Upper lobe of left lung (tissue), 6 donors: Measurements from ENCODE around the gene TRAF5. TPM values are rescaled to one million over a fixed set of nuclear protein-coding genes. Genes with fewer than 3 reads are reported as not detected.

Experiments used
- ATAC-seq, 2 donors: fragments of 200-7000 bp; cut with Tn5 transposase; one replicate each; pipeline ENCODE4 v1.9.1; 2022; ENCODE audit warnings: mild to moderate bottlenecking in 2 of 2, moderate library complexity in 2 of 2; ENCODE audit not compliant: low FRiP score in 2 of 2
- DNase-seq, 2 donors: peaks; one replicate each; pipeline ENCODE4 v3.0.0-alpha.2; 2019 to 2020
- H3K27ac ChIP-seq, 4 donors: fragments of 200-600 bp; sonication (generic); one replicate each; pipeline ENCODE4 v1.5.1; 2016 to 2019
- H3K27me3 ChIP-seq, 4 donors: fragments of 200-600 bp; sonication (generic); one replicate each; pipeline ENCODE4 v1.5.1; 2017 to 2019
- H3K36me3 ChIP-seq, 4 donors: fragments of 200-600 bp; sonication (generic); one replicate each; pipeline ENCODE4 v1.5.1; 2016 to 2019
- H3K4me1 ChIP-seq, 4 donors: fragments of 200-600 bp; sonication (generic); one replicate each; pipeline ENCODE4 v1.5.1; 2018 to 2019
- H3K4me3 ChIP-seq, 4 donors: fragments of 200-600 bp; sonication (generic); one replicate each; pipeline ENCODE4 v1.5.1; 2017 to 2019; ENCODE audit warnings: mild to moderate bottlenecking in 2 of 4, moderate library complexity in 1 of 4
- H3K9me3 ChIP-seq, 4 donors: fragments of 200-600 bp; sonication (generic); one replicate each; pipeline ENCODE4 v1.5.1; 2018 to 2019
- EP300 ChIP-seq, 4 donors: sonication (generic); formaldehyde crosslinking; IDR thresholded peaks; one replicate each; pipeline ENCODE4 v1.5.1; 2017; ENCODE audit warnings: antibody characterized with exemption in 4 of 4, control low read depth in 2 of 4
- POLR2A ChIP-seq, 4 donors: fragments of 450-650 bp; IDR thresholded peaks; one replicate each; pipeline ENCODE4 v1.5.1; 2016 to 2017; ENCODE audit warnings: antibody characterized with exemption in 4 of 4, mild to moderate bottlenecking in 2 of 4
- POLR2AphosphoS5 ChIP-seq, 2 donors: sonication (generic); formaldehyde crosslinking; IDR thresholded peaks; one replicate each; pipeline ENCODE4 v1.5.1; 2017; ENCODE audit warnings: antibody characterized with exemption in 2 of 2
- WGBS, 2 donors: methylation state at CpG; one replicate each; pipeline ENCODE4 v1.1.5; 2017 to 2018; 5-methylcytosine and 5-hydroxymethylcytosine counted together
- total RNA-seq, 6 donors: library from RNA; depleted of rRNA in 4 of 6; stranded (reverse); fragments of >200 nt in 4 of 6; gene quantifications; one replicate each; pipeline versions ENCODE4 v1.1.0 to v1.2.1, GENCODE V29; 2016 to 2021
- TF ChIP-seq, protein P1 (sequence below), 6 experiments: fragments of 450-650 bp in 4 of 6; fragments of 200-600 bp in 2 of 6; sonication (generic) in 2 of 6; IDR thresholded peaks; one replicate each; pipeline ENCODE4 v1.5.1; 2016 to 2019; ENCODE audit warnings: antibody characterized with exemption in 6 of 6
- donor health status: DM: no; HTN: no; CAD: no; lungs with moderate emphysema.
- donor health status: DM: no; HTN: yes; CAD: no; lungs with severe emphysema.

The TRAF5 gene
- total RNA-seq, 6 donors from 2014 or later = 4.6 to 13.6 (median 9.5) TPM

DNA sequence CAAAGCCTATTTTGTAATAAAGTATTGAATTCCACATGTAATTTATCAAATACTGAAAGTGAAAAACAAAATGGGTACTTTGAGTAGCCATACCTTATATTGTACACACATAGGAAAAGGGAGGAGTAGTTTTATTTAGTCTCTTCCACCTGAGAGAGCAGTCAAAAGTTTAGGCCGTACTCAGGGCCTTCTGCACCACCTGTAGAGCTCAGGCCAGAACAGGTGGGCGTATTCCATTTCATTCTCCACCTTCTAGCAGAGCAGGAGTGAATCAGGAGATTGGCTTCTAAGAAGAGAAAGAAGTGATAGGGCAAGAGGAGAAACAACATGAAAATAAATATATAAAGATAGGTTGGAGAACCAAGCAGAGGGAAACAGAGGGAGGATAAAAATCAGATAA lies 44.0 kb downstream of the TRAF5 start:
- 95 to 98% methylated on average over 2 of the region's 2 CpGs for WGBS, 2 donors
- ATAC-seq (no peak), DNase-seq (no peak)
- H3K36me3 ChIP-seq = peaks cover 0 to 25% (median 7%) of the 10 kb centered on the region in 4 donors
- H3K4me1 ChIP-seq = peaks cover 0 to 2% (median 0%) of the 10 kb centered on the region in 4 donors
- H3K4me3 ChIP-seq = no peak overlapping the region
- H3K27ac ChIP-seq = no peak overlapping the region
- H3K9me3 ChIP-seq = no peaks in the 10 kb centered on the region
- TF ChIP-seq POLR2AphosphoS5 (IDR thresholded peaks at IDR 0.05) (no peak), EP300 (IDR thresholded peaks at IDR 0.05) (no peak), POLR2A (IDR thresholded peaks at IDR 0.05) (no peak)
- TF ChIP-seq, protein P1, sequence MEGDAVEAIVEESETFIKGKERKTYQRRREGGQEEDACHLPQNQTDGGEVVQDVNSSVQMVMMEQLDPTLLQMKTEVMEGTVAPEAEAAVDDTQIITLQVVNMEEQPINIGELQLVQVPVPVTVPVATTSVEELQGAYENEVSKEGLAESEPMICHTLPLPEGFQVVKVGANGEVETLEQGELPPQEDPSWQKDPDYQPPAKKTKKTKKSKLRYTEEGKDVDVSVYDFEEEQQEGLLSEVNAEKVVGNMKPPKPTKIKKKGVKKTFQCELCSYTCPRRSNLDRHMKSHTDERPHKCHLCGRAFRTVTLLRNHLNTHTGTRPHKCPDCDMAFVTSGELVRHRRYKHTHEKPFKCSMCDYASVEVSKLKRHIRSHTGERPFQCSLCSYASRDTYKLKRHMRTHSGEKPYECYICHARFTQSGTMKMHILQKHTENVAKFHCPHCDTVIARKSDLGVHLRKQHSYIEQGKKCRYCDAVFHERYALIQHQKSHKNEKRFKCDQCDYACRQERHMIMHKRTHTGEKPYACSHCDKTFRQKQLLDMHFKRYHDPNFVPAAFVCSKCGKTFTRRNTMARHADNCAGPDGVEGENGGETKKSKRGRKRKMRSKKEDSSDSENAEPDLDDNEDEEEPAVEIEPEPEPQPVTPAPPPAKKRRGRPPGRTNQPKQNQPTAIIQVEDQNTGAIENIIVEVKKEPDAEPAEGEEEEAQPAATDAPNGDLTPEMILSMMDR (IDR thresholded peaks at IDR 0.05) = no peak
- H3K27me3 ChIP-seq = no peaks in the 10 kb centered on the region

DNA sequence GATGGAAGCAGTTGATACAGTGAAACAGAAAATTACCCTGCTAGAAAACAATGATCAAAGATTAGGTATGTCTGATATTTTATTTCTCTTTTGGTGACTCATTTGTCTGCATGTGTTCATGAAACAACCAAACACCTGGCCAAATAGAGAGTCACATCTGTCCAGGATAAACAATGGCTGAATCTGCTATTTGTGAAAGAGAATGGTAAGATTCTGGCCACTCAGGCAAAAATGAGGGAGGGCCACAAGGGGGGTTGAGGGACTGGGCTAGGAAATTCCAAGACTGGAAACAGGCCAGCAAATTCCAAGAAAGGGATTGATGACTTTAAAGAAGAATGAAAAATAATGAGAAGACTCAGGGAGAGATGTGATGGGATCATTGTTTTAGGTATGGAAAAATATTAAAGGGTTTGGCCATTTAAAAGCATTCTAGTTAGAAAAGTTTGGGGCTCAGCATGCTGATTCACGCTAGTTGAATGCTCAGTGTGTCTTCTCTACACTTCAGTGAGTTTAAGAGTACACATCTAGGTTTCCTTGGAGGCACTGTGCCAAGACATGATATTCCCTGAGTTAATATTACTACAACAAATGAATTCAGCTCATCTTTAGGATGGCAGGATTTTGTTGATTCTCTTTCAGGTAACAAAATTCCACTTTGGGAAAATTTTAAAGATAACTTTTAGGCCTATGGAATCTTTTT lies 44.9 kb downstream of the TRAF5 start:
- Histone ChIP-seq H3K27ac (no peak overlapping the region), H3K4me1 (peaks cover 0 to 3% (median 0%) of the 10 kb centered on the region in 4 donors), H3K4me3 (no peak overlapping the region), H3K36me3 (peaks cover 0 to 17% (median 6%) of the 10 kb centered on the region in 4 donors), H3K27me3 (no peaks in the 10 kb centered on the region), H3K9me3 (no peaks in the 10 kb centered on the region)
- DNase-seq (no peak), ATAC-seq (no peak)
- WGBS, 2 donors = 85 to 91% methylated on average over 1 of the region's 1 CpG
- TF ChIP-seq POLR2AphosphoS5 (IDR thresholded peaks at IDR 0.05) (no peak), EP300 (IDR thresholded peaks at IDR 0.05) (no peak), POLR2A (IDR thresholded peaks at IDR 0.05) (no peak)
- TF ChIP-seq, protein P1 (IDR thresholded peaks at IDR 0.05) = no peak

DNA sequence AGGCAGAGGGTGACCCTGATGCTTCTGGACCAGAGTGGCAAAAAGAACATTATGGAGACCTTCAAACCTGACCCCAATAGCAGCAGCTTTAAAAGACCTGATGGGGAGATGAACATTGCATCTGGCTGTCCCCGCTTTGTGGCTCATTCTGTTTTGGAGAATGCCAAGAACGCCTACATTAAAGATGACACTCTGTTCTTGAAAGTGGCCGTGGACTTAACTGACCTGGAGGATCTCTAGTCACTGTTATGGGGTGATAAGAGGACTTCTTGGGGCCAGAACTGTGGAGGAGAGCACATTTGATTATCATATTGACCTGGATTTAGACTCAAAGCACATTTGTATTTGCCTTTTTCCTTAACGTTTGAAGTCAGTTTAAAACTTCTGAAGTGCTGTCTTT lies 45.8 kb downstream of the TRAF5 start:
- Histone ChIP-seq H3K9me3 (no peaks in the 10 kb centered on the region), H3K4me3 (no peak overlapping the region), H3K27me3 (no peaks in the 10 kb centered on the region), H3K4me1 (peaks cover 0 to 3% (median 0%) of the 10 kb centered on the region in 4 donors), H3K27ac (no peak overlapping the region), H3K36me3 (peaks cover 0 to 15% (median 4%) of the 10 kb centered on the region in 4 donors)
- whole genome bisulfite sequencing, 2 donors = 87 to 89% methylated on average over 4 of the region's 4 CpGs
- no peak for TF ChIP-seq POLR2AphosphoS5 (IDR thresholded peaks at IDR 0.05)
- TF ChIP-seq EP300 (IDR thresholded peaks at IDR 0.05) = no peak
- TF ChIP-seq POLR2A (IDR thresholded peaks at IDR 0.05) = no peak
- TF ChIP-seq, protein P1 (IDR thresholded peaks at IDR 0.05) = no peak
- ATAC-seq = no peak
- no peak for DNase-seq

DNA sequence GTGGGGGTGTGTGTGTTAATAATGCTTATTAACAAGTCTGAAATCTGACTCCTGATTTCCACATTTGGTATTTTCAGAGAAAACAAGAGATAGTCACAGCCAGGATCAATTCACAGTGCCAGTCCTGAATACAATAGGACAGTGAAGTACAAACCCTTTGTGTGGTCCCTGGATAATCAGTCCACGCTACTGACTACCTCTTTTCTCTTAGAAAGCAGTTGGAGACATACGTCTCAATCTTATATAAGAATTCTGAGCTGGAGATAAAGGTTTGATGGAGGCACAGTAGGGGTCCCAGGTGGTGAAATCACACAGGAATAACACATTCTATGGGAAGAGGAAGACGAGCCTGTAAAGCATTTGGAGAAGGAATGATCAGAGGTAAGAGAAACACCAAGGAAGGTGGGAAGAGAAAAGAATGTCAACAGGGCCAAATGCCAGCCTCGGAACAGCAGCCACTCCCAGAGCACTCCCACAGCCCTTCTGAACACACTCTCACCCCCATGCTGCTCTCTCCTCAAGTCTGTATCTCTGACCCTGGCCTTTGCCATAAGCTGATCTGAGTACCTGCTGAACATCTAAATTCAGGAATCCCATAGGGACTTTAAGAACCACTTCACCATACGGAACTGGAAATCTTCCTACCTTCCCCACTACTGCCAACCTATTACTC lies 48.6 kb downstream of the TRAF5 start:
- Histone ChIP-seq H3K27ac (no peak overlapping the region), H3K4me3 (no peak overlapping the region), H3K27me3 (no peaks in the 10 kb centered on the region), H3K4me1 (peaks cover 0 to 3% (median 0%) of the 10 kb centered on the region in 4 donors), H3K36me3 (peaks cover 0 to 12% (median 1%) of the 10 kb centered on the region in 4 donors), H3K9me3 (no peaks in the 10 kb centered on the region)
- ATAC-seq (no peak), DNase-seq (no peak)
- TF ChIP-seq POLR2AphosphoS5 (IDR thresholded peaks at IDR 0.05) (no peak), POLR2A (IDR thresholded peaks at IDR 0.05) (no peak)
- WGBS, 2 donors = 68 to 75% methylated on average over 5 of the region's 5 CpGs

DNA sequence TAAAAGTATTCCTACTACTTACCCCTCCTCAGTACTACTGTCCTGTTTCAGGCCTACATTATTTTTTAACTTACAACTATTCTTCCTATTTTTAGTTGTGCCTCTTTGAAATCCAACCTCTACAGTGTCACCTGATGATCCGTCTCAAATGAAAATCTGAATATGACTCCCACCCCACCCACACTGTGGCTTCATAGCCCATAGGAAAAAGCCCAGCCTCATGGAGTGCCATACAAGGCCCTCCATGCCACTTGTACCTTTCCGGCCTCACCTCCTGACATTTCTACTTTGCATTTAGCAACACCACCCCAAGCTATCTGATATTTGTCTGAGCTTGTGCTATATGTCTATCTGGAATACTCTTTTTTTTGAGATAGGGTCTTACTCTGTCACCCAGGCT lies 49.3 kb downstream of the TRAF5 start:
- H3K4me3 ChIP-seq = no peak overlapping the region
- H3K36me3 ChIP-seq = peaks cover 0 to 12% (median 1%) of the 10 kb centered on the region in 4 donors
- no peaks in the 10 kb centered on the region for H3K27me3 ChIP-seq
- DNase-seq = peak in 1 of 2 donors; percentile 50
- H3K27ac ChIP-seq = no peak overlapping the region
- WGBS, 2 donors = 33 to 80% methylated on average over 2 of the region's 2 CpGs
- TF ChIP-seq POLR2AphosphoS5 (IDR thresholded peaks at IDR 0.05) = no peak
- TF ChIP-seq POLR2A (IDR thresholded peaks at IDR 0.05) = no peak
- TF ChIP-seq EP300 (IDR thresholded peaks at IDR 0.05) = no peak
- TF ChIP-seq, protein P1 (IDR thresholded peaks at IDR 0.05) = no peak
- ATAC-seq = peak in 1 of 2 donors; percentile 45
- H3K4me1 ChIP-seq = peaks cover 0 to 3% (median 0%) of the 10 kb centered on the region in 4 donors
- H3K9me3 ChIP-seq = no peaks in the 10 kb centered on the region
